Measurements from ENCODE around the gene SLC39A3. TPM values are rescaled to one million over a fixed set of nuclear protein-coding genes. Genes with fewer than 3 reads are reported as not detected.

The SLC39A3 gene
- total RNA-seq, 1 donor, result 33.7 TPM

GRCh38 chr19:2700660-2701360, 39.0 kb downstream of the SLC39A3 start:
- TF ChIP-seq, protein P1, sequence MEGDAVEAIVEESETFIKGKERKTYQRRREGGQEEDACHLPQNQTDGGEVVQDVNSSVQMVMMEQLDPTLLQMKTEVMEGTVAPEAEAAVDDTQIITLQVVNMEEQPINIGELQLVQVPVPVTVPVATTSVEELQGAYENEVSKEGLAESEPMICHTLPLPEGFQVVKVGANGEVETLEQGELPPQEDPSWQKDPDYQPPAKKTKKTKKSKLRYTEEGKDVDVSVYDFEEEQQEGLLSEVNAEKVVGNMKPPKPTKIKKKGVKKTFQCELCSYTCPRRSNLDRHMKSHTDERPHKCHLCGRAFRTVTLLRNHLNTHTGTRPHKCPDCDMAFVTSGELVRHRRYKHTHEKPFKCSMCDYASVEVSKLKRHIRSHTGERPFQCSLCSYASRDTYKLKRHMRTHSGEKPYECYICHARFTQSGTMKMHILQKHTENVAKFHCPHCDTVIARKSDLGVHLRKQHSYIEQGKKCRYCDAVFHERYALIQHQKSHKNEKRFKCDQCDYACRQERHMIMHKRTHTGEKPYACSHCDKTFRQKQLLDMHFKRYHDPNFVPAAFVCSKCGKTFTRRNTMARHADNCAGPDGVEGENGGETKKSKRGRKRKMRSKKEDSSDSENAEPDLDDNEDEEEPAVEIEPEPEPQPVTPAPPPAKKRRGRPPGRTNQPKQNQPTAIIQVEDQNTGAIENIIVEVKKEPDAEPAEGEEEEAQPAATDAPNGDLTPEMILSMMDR (IDR thresholded peaks at IDR 0.05; ENCODE audit: extremely low read depth, low read depth, low read length), result no peak
- Histone ChIP-seq H3K4me1 (ENCODE audit: insufficient read depth, low read length) (no peaks in the 10 kb centered on the region), H3K27me3 (ENCODE audit: insufficient read depth, low read length) (peaks cover 21% of the 10 kb centered on the region), H3K36me3 (ENCODE audit: insufficient read depth, low read length) (no peaks in the 10 kb centered on the region), H3K4me2 (ENCODE audit: insufficient read depth, low read length) (no peak overlapping the region), H3K4me3 (ENCODE audit: insufficient read depth, low read length) (no peak overlapping the region), H3K9me3 (ENCODE audit: low read depth, low read length) (no peaks in the 10 kb centered on the region), H2AFZ (ENCODE audit: low read length) (no peak overlapping the region), H3K27ac (ENCODE audit: low read depth, low read length) (no peak overlapping the region), H4K20me1 (ENCODE audit: insufficient read depth, low read length) (no peaks in the 10 kb centered on the region), H3K79me2 (ENCODE audit: insufficient read depth, low read length) (no peaks in the 10 kb centered on the region)
- DNase-seq (ENCODE audit: insufficient read length, low spot score, missing footprints), result peak; percentile 86

DNA sequence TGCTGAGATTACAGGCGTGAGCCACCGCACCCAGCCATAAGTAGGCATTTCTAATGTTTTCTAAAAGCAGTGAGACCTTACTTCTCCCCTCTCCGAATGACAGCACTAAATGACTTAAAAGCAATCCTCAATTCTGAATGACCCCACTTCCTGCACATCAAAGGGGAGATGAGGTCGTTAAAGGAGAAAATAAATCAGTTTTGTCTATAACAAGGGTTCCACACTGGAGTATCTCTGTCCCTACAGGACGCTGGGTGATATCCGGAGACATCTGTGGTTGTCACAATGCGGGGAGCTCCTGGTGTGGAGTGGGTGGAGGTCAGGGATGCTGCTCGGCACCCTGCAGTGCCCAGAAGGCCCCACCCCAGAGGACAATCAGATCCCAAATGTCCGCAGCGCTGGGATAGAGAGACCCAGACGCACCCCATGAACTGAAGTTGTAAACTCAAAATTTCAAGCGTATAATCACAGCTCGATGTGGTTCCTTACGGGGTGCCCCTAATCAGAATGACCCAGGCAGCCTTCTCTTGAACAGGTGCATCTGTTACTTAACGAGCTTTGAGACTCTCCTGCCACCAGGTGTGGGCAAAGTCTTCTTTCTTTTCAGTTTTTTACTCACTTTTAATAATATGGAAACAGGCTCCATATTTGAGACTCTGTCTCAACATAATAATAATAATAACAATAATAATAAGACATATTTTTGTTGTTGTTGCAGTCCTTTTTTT, 40.2 kb downstream of the SLC39A3 start:
- TF ChIP-seq, protein P1 (IDR thresholded peaks at IDR 0.05; ENCODE audit: extremely low read depth, low read depth, low read length), result no peak
- Histone ChIP-seq H4K20me1 (ENCODE audit: insufficient read depth, low read length) (no peaks in the 10 kb centered on the region), H3K27me3 (ENCODE audit: insufficient read depth, low read length) (peaks cover 21% of the 10 kb centered on the region), H3K4me1 (ENCODE audit: insufficient read depth, low read length) (no peaks in the 10 kb centered on the region), H3K4me3 (ENCODE audit: insufficient read depth, low read length) (no peak overlapping the region), H3K79me2 (ENCODE audit: insufficient read depth, low read length) (no peaks in the 10 kb centered on the region), H3K4me2 (ENCODE audit: insufficient read depth, low read length) (no peak overlapping the region), H2AFZ (ENCODE audit: low read length) (no peak overlapping the region), H3K27ac (ENCODE audit: low read depth, low read length) (no peak overlapping the region), H3K36me3 (ENCODE audit: insufficient read depth, low read length) (no peaks in the 10 kb centered on the region), H3K9me3 (ENCODE audit: low read depth, low read length) (no peaks in the 10 kb centered on the region)
- peak; percentile 64 for DNase-seq (ENCODE audit: insufficient read length, low spot score, missing footprints)

DNA sequence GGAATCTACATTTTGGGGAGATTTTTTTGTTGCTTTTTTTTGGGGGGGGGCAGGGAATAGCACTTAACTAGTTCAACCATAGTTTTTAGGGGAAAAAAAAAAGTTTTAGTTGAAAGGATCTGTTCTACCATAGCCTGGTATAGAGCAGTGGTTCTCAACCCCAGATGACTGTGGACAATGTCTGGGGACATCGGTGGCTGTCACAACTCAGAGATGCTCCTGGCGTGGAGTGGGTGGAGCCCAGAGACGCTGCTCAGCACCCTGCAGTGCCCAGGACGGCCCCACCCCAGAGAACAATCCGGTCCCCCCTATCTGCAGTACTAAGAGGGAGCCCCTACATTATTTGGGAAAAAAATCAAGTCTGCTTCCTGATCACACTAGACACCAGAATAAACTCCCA, 45.6 kb downstream of the SLC39A3 start:
- Histone ChIP-seq H3K4me2 (ENCODE audit: insufficient read depth, low read length) (no peak overlapping the region), H3K79me2 (ENCODE audit: insufficient read depth, low read length) (no peaks in the 10 kb centered on the region), H3K27me3 (ENCODE audit: insufficient read depth, low read length) (no peaks in the 10 kb centered on the region), H3K27ac (ENCODE audit: low read depth, low read length) (no peak overlapping the region), H4K20me1 (ENCODE audit: insufficient read depth, low read length) (no peaks in the 10 kb centered on the region), H2AFZ (ENCODE audit: low read length) (no peak overlapping the region), H3K4me3 (ENCODE audit: insufficient read depth, low read length) (no peak overlapping the region), H3K36me3 (ENCODE audit: insufficient read depth, low read length) (no peaks in the 10 kb centered on the region), H3K9me3 (ENCODE audit: low read depth, low read length) (no peaks in the 10 kb centered on the region), H3K4me1 (ENCODE audit: insufficient read depth, low read length) (no peaks in the 10 kb centered on the region)
- DNase-seq (ENCODE audit: insufficient read length, low spot score, missing footprints), result peak; percentile 75
- TF ChIP-seq, protein P1 (IDR thresholded peaks at IDR 0.05; ENCODE audit: extremely low read depth, low read depth, low read length), result no peak

- Histone ChIP-seq H3K9me3 (ENCODE audit: low read depth, low read length) (no peaks in the 10 kb centered on the region), H3K4me3 (ENCODE audit: insufficient read depth, low read length) (no peak overlapping the region), H3K4me2 (ENCODE audit: insufficient read depth, low read length) (no peak overlapping the region), H3K27ac (ENCODE audit: low read depth, low read length) (no peak overlapping the region), H3K79me2 (ENCODE audit: insufficient read depth, low read length) (no peaks in the 10 kb centered on the region), H4K20me1 (ENCODE audit: insufficient read depth, low read length) (no peaks in the 10 kb centered on the region), H3K27me3 (ENCODE audit: insufficient read depth, low read length) (no peaks in the 10 kb centered on the region), H2AFZ (ENCODE audit: low read length) (no peak overlapping the region), H3K36me3 (ENCODE audit: insufficient read depth, low read length) (no peaks in the 10 kb centered on the region), H3K4me1 (ENCODE audit: insufficient read depth, low read length) (no peaks in the 10 kb centered on the region)
- peak; percentile 55 for DNase-seq (ENCODE audit: insufficient read length, low spot score, missing footprints)
- TF ChIP-seq, protein P1 (IDR thresholded peaks at IDR 0.05; ENCODE audit: extremely low read depth, low read depth, low read length), result no peak
Measured at GRCh38 chr19:2693492-2694160, 46.2 kb downstream of the SLC39A3 start.

Data from osteoblast (primary cell).